Stimulated activated naive CD4-positive, alpha-beta T cell (primary cell): ENCODE measurements around the gene KLHL12.

Source experiments
- DNase-seq, 6 experiments: peaks; one replicate each; lab custom pipeline; 2025; lab: John Stamatoyannopoulos, UW

The KLHL12 gene

DNA sequence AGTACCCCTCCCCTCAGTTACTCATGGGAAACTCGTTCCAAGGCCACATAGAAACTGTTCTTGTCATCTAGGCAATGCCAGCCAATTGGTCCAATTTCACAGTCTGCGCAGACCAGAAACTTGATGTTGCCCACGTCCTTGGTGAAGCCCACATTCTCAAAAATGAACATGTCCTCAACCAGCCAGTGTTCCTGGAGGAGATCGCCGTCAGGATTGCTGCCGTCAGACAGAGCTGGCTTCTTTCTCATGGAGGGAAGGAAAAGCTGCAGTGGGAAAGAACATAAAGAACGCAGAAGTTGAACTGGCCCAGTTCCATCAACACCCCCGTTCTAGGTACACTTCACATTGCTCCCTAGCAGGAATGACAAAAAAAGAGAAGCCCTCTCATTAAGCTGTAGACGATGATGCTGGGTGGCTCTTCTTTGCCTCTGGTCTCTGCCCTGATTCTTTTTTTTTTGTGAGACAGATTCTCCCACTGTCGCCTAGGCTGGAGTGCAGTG lies 46.0 kb downstream of the KLHL12 start:
- no peak for DNase-seq

DNA sequence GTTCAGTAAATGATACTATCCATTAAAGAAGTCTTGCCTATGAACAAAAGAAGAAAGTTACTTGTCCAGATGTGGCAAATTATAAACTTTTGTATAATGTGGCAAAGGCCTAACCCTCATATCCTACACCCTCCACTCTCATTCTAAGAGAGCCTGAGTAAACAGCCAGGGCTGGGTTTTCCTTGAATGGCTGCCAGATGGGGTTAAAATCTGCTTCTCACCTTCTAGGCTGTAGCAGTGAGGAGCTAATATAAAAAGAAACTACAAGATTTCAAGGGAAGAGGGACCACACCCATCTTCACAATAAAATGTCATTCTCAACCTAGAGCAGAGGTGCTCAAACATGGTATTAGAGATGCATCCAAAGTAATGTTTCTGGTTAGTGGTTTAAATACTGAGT lies 47.0 kb downstream of the KLHL12 start:
- no peak for DNase-seq

DNA sequence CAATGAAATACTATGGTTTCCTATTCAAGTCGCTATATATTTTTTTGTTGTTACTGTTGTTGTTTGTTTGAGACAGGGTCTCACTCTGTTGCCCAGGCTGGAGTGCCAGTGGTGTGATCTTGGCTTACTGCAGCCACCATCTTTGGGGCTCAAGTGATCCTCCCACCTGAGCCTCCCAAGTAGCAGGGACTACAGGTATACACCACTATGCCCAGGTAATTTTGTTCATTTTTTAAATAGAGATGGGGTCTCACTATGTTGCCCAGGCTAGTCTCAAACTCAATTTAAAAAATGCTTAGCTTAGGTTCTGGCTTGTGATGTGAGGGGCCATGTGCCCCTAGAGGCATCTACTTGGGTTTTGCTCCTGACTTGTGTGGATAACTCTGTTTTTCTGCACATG lies 47.9 kb downstream of the KLHL12 start:
- DNase-seq: no peak

DNA sequence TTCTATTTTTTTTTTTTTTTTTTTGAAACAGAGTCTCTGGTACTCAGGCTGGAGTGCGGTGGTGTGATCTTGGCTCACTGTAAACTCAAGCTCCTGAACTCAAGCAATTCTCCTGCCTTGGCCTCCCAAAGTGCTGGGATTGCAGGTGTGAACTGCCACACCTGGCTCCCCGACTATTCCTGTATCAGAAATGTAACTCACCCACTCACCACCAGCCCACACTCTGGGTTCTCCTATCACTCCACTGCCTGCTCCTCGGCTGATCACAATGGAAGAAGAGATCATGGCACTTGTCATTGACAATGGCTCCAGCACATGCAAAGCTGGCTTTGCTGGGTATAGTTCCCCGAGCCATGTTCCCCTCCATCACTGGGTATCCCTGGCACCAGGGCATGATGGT lies 54.0 kb downstream of the KLHL12 start:
- DNase-seq: no peak

DNA sequence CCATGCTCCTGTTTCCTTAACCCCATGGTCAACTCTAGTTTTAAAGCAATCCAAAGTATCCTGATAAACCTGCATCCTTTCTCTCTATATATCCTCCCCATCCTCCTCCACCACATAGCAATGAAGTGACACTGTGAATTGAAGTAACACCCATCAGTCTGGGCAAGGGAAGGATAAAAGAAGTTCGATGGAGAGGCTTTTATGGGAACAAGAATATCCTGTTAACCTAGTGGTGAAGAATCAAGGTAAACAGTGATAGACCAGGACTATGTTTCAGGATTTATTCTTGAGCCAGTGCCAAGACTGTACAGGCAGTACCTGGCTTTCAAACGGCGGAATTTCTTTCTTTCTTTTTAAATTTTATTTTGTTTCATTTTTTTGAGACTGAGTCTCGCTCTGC lies 55.7 kb downstream of the KLHL12 start:
- DNase-seq: no peak

DNA sequence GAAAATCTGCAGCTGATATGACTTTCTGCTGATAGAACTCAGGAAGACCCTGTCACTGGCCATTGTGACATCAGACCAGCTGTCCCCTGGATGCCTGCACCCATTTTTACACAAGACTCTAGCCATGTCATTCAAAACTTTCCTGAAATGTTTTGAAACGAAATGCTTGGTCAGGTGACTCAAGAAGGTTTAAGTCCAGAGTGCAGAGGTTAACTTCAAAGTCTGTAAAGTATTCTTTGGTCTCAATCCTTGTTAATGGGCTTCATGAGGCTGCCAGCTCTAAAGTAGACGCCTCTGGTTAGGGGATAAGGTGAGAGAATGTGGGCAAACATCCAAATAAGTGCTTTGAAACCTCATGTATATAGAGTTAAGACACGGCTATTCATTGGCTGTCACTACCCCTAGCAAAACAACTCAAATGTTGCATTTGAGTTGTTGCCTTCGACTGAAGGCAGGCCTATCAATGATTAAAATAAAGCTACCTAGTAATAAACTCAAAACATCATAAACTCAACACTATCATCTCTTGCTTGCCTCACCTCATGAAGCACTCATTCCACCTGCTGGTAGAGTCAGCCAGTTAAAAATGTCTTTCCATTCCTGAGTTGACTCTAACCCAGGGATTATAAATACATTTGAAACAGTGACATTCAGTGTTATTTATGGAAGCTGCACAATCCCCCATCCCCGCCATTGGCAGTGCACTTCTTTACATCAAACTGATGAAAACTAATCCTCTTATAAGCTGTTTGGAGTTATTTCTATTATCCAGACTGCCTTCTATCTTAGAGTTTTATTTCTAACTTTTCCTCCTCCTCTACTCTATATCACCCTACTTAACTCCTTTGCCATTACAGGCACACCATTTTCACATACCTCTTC lies 64.1 kb downstream of the KLHL12 start:
- DNase-seq: no peak

DNA sequence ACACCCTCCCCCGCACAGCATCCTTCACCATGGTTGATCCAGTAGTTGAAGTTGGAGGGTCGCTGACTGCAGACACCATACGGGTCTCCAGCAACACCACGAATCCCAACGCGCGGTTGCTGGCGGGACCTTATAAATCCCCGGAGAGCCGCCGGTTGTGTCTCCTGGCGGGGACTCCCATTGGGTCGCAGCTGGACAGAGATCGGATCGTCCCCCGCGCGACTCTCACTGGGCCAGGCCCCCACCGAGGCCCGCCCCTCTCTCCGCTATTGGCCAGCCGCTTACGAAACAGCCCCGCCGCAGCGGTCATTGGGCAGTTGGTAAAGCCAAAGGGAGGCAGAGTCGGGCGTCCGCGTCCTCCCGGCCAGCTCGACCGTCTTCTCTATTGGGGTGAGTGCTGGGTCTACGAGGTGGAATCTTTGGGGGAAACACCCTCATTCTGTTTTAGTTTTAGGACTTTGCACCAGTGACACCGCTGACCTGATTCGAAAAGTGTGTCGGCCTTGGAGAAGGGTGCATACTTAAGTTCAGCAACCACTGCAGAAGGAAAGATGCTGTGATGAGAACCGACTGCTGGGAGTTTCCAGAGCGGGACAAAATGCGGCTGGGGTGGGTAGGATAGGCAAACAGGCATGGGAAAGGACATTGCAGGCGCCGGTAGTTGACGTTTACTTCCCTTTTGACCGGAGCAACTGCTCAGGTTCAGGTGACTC lies 65.5 kb downstream of the KLHL12 start:
- peak in 2 of 6 experiments; percentile 7 to 26 for DNase-seq

DNA sequence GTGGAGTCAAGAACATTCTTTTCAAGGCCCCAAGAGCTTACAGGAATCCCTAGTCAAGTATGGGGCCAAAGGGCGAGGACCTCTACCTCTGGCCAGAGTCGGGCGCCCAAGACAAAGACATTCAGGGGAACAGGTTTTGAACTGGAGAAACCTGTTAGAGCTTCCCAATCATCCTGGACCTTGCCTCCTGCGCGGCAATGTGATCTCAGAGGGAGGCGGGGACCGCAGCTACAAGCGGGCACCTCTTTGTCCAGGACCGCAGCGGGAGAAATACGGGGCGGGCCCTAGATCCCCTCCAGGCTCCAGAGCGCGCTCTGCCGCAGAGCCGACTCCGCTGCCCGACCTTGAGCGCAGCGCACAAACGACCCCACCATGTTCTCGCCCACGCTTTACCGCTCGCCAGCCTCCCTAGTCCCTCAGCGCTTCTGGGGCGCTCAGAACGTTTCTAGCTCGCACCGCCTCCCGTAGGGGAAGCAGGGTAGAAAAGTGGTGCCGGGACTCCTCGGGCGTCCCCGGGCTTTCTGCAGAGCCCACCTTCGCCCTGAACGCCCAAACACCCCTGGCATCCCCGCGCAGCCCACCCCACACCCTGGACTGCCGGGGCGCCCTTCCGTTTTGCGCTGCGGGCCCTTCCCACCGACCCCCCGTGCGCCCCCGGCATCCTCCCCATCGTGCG lies 66.2 kb downstream of the KLHL12 start:
- peak in 3 of 6 experiments; percentile 4 to 12 (median 6) for DNase-seq

DNA sequence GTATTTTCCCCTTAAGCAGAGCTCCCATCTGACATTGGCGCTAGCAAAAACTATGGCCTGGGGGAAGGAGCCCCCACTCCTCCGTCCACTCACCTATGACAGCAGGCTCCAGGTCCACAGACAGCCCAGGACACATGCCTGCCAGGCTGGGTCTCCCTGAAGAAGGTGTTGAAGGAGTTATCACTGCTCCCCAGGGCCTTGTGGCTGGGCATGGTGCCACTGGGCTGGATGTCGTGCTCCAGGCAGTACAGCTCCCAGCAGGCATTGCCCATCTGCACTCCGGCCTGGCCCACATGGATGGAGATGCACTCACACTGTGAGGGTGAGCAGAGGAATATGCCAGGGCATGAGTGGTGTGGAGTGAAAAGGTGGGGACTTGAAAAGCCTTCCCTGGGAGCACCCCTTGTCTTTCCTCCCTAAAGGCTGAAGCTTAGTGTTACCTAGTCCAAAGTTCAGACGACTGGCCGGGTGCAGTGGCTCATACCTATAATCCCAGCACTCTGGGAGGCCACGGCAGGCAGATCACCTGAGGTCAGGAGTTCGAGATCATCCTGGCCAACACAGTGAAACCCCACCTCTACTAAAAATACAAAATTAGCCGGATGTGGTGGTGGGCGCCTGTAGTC lies 68.1 kb downstream of the KLHL12 start:
- DNase-seq: no peak

DNA sequence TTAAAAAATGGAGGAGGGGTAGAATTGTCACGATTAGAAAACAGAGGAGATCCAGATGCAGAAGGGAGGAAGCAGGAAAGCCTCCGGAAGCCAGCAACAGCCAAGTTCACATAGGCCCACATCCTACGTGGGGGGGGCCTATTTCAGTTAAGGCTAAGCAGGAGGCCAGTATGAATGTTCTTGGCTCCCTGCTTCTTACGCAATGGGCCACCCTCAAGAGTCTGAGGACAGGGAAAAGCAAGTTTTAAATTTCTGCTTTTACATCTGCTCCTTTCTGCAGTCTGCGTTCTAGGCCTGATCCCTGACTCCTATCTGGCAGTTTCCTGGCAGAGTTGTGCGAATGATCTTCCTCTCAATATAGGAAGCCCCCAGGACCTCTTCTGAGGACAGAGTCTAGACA lies 68.7 kb downstream of the KLHL12 start:
- DNase-seq: no peak

DNA sequence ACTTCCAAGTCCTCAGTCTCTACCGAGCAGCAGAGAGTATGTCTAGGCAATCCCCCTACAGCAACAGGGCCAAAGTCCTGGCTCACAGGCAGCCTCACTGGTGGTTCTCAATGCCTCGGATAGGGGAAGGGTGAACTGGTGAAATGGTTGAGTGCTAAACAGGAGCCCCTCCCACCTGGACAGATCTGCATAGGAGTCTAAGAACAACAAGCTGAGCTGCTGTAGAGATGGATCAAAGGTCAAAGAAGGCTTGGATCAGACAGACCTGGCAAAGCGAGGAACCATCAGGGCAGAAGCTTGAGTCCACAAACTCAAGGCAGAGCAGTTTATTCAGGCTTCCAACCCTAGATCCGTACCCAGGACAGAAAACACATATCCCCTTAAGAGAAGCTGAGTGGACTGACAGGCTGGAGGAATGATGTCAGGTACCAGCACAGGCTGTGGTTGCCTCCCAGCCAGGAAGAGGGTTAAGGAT lies 69.9 kb downstream of the KLHL12 start:
- no peak for DNase-seq

DNA sequence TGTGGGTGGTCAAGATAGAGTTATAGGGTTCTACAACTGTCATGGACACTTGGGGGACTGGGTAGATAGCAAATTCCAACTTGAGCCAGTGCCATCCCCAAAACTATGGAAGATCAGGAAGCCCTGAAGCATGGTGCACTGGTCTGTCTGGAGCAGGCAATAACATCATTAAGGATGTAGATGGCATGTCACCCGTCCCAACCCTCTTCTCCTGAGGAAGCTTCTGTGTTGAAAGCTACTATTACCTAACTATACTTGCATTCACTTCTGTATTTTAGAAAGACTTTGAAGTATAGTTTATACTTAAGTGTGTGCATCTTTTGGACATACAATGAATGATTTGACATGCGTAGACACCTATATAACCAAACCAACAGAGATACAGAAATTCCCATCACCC lies 71.0 kb downstream of the KLHL12 start:
- DNase-seq: no peak

DNA sequence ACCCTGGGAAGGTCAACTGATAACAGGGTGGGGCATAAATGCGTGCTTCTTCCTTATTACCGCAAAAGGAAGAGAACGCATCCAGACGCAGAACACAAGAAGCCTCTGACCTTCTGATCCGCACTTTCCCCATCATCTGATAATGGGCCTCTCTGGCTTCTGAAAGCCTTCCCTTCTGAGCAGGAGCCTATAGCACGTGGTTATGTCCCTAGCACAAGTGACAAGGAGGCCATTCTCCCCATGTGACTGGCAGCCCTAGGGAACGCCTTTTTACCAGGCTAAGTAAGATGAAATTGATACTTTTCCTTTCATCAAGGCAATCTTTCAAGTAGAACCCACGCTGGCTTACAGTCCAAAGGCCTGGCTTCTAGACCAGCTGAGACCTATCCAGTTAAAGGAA lies 72.2 kb downstream of the KLHL12 start:
- DNase-seq: no peak

DNA sequence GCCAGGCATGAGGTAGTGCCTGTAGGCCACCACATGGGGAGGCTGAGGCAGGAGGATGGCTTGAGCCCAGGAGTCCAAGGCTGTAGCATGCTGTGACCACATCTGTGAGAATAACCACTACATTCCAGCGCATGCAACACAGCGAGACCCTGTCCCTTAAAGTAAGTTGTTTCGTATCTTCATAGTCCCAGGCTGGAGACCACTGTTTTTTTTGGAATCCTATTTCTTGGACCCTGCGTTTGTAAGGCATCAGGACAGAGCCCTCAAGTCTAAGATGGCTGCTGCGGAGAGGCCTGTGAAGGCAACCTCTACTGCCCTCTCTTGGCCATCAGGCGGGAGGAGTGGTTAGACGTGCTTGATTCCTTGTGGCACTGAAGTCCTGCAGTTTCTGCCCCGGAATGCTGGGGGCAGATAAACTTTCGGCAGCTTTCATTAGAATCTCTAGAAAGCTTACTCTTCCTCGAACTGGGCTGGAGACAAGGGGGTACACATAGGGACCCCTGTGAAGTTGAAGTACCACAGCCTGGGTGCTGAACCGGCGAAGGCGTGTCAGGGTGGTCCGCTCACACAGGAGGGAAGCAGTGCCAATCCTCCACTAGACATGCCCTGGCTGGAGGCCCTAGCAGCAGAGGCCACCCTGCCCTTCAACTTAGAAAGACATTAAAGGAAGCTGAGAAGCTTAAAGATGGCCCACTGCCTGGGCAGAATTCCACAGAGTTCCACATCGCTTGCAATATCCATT lies 74.7 kb downstream of the KLHL12 start:
- DNase-seq: no peak

DNA sequence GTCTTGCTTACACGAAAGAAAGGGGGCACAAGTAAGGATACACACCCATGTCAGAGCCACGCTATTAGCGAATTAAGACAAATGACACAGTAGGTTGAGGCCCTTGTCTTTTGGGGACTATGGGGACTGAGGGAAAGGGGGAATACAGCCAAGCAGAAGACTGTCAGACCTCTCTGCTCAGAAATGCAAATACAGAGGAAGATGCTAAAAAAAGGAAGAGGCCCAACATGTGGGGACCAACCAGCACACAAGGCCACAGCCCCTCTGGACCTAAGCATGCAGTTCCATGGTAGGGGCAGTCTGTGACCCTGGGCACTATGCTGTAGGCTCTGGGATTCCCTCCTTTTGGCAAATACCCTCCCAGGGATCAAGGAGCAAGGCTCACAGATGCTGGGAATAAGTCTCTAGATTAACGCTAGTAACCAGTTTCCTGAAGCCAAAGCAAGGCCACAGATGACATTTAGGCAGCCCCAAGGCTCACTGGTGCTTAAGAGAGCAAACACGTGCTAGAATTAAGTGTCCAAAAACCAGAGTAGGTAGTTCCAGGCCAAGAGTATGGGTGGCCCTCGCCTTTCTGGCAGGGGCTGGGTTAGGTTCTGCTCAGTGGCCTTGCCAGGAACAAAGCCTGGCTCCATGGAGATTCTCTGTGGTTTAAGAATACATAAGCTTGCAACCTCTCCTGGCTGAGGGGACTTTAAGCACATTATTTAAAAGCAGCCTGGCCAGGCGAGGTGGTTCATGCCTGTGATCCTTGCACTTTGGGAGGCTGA lies 76.3 kb downstream of the KLHL12 start:
- no peak for DNase-seq

DNA sequence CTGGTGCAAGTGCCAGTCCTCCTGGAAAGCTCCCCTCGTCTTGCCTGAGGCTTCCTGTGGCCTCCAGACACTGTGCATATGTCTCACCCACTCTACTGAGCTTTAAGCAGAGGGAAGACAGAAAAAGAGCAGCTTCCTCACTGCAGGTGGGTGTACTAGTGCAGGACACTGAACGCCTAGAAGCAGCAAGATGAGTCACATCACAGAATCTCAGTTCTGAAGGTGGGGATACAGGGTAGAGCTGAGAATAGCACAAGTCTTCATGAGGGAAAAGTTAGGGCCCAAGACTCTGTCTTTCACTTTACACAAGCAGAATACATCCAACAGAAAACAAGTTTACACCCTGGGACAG lies 78.9 kb downstream of the KLHL12 start:
- no peak for DNase-seq

DNA sequence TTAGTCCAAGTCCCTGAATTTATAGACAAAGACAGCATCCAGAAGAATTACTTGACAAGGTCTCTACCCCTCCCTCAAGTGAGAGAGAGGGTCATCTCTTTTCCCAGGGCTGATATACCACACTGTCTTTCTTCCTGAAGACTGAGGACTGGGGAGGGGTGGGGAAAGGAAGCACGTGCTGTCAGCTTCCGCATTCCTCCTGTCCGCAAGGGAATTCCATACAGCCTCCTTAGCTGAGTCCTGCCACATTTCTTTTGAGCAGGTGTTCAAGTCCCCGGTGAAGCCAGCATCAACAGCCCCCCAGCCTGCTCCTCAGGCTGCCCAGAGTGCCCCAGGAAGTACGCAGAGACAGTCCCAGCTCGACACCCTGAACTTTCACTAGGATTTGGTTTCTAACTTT lies 82.1 kb downstream of the KLHL12 start:
- DNase-seq: no peak

DNA sequence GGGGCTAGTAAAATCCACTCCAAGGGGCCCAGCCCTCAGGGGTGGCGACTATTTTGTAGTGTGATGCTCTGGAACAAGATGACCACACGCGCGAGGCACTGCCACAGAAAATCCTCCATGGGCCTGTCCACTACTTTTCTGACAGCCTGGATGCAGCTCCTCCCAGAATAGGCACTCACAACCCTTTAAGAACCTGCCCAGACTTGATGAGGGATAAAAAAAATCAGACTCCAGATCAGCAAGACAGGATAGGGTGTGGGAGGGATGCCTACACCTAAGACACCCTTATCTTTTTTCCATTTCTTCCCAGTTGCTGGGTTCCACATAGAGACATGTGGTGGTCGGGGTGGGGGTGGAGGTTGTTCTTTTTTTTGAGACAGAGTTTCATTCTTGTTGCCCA lies 82.8 kb downstream of the KLHL12 start:
- no peak for DNase-seq

DNA sequence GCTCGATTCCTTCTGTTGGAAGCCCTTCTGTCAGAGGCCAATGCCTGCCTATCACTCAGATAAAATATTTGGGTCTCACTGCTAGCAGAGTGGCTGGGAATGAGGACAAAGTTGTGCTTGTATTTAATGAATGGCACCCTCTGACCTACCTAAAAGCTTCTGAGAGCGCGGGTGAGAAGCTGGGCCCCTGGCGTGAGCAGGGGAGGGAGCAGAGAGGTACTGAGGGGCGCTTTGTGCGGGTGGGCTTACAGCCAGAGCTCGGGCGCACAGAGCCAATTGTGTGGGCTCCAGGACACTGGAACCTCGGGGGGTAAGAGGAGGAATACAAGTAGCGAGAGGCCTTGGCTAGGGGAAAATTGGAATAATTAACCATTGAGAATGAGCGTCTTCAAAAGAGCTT lies 84.0 kb downstream of the KLHL12 start:
- no peak for DNase-seq
